ENCODE data around the gene IGSF11. TPM values are rescaled to one million over a fixed set of nuclear protein-coding genes. Genes with fewer than 3 reads are reported as not detected.

The IGSF11 gene
- total RNA-seq, 1 donor from 2014 or later: 0.39 TPM

DNA sequence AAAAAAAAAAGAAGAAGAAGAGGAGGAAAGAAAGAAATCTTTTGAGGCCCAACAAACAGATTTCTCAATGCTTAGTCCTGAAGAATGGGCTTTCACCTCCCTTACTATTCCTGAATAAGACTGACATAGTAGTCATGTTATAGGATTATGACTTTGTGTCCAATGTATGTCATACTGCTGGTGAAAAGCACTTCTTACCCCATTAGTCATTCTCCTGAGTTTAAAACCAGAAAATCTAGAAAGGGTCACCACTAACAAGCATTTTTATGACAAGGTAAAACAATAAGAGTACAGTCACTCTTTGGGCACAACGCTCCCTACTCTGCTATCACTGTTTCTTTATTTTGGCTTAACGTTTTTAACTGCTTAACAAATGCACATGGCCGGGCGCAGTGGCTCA, 88.2 kb downstream of the IGSF11 start:
- Histone ChIP-seq H3K9ac (ENCODE audit: low read length) (no peak overlapping the region), H3K4me1 (ENCODE audit: insufficient read depth, low read length) (no peaks in the 10 kb centered on the region), H3K79me2 (ENCODE audit: insufficient read depth, low read length) (no peaks in the 10 kb centered on the region), H3K36me3 (ENCODE audit: insufficient read depth, low read length) (no peaks in the 10 kb centered on the region), H3K4me2 (ENCODE audit: low read length) (no peak overlapping the region), H3K9me3 (ENCODE audit: insufficient read depth, low read depth, low read length) (no peaks in the 10 kb centered on the region), H3K4me3 (ENCODE audit: insufficient read depth, low read depth, low read length) (no peak overlapping the region), H2AFZ (ENCODE audit: low read depth, low read length) (no peak overlapping the region), H3K27me3 (ENCODE audit: insufficient read depth, low read length) (no peaks in the 10 kb centered on the region), H3K27ac (ENCODE audit: low read depth, low read length) (no peak overlapping the region), H4K20me1 (ENCODE audit: insufficient read depth, low read length) (no peaks in the 10 kb centered on the region)
- Mint-ChIP-seq H3K27me3 (ENCODE audit: low read depth, unreplicated experiment) (no peaks in the 10 kb centered on the region), H3K4me3 (ENCODE audit: unreplicated experiment) (no peak overlapping the region), H3K27ac (ENCODE audit: unreplicated experiment) (no peak overlapping the region), H3K9me3 (ENCODE audit: unreplicated experiment) (no peaks in the 10 kb centered on the region), H3K4me1 (ENCODE audit: low read depth, unreplicated experiment) (peaks cover 13% of the 10 kb centered on the region), H3K36me3 (ENCODE audit: low read depth, unreplicated experiment) (no peaks in the 10 kb centered on the region)
- no peak for TF ChIP-seq EZH2 (IDR thresholded peaks at IDR 0.05; ENCODE audit: insufficient read depth, low read length)
- TF ChIP-seq, protein P1, sequence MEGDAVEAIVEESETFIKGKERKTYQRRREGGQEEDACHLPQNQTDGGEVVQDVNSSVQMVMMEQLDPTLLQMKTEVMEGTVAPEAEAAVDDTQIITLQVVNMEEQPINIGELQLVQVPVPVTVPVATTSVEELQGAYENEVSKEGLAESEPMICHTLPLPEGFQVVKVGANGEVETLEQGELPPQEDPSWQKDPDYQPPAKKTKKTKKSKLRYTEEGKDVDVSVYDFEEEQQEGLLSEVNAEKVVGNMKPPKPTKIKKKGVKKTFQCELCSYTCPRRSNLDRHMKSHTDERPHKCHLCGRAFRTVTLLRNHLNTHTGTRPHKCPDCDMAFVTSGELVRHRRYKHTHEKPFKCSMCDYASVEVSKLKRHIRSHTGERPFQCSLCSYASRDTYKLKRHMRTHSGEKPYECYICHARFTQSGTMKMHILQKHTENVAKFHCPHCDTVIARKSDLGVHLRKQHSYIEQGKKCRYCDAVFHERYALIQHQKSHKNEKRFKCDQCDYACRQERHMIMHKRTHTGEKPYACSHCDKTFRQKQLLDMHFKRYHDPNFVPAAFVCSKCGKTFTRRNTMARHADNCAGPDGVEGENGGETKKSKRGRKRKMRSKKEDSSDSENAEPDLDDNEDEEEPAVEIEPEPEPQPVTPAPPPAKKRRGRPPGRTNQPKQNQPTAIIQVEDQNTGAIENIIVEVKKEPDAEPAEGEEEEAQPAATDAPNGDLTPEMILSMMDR (IDR thresholded peaks at IDR 0.05; ENCODE audit: insufficient read depth, low read depth, low read length): no peak
- DNase-seq (ENCODE audit: low read depth): no peak
- FAIRE-seq: no peak

GRCh38 chr3:118945834-118946233, 88.8 kb downstream of the IGSF11 start:
- Histone ChIP-seq H3K27ac (ENCODE audit: low read depth, low read length) (no peak overlapping the region), H3K4me1 (ENCODE audit: insufficient read depth, low read length) (no peaks in the 10 kb centered on the region), H2AFZ (ENCODE audit: low read depth, low read length) (no peak overlapping the region), H3K4me3 (ENCODE audit: insufficient read depth, low read depth, low read length) (no peak overlapping the region), H3K9ac (ENCODE audit: low read length) (no peak overlapping the region), H4K20me1 (ENCODE audit: insufficient read depth, low read length) (no peaks in the 10 kb centered on the region), H3K27me3 (ENCODE audit: insufficient read depth, low read length) (no peaks in the 10 kb centered on the region), H3K4me2 (ENCODE audit: low read length) (no peak overlapping the region), H3K79me2 (ENCODE audit: insufficient read depth, low read length) (no peaks in the 10 kb centered on the region), H3K36me3 (ENCODE audit: insufficient read depth, low read length) (no peaks in the 10 kb centered on the region), H3K9me3 (ENCODE audit: insufficient read depth, low read depth, low read length) (no peaks in the 10 kb centered on the region)
- Mint-ChIP-seq H3K27ac (ENCODE audit: unreplicated experiment) (no peak overlapping the region), H3K9me3 (ENCODE audit: unreplicated experiment) (no peaks in the 10 kb centered on the region), H3K36me3 (ENCODE audit: low read depth, unreplicated experiment) (no peaks in the 10 kb centered on the region), H3K4me1 (ENCODE audit: low read depth, unreplicated experiment) (peaks cover 10% of the 10 kb centered on the region), H3K4me3 (ENCODE audit: unreplicated experiment) (no peak overlapping the region), H3K27me3 (ENCODE audit: low read depth, unreplicated experiment) (no peaks in the 10 kb centered on the region)
- DNase-seq (ENCODE audit: low read depth): no peak
- no peak for TF ChIP-seq EZH2 (IDR thresholded peaks at IDR 0.05; ENCODE audit: insufficient read depth, low read length)
- TF ChIP-seq, protein P1 (IDR thresholded peaks at IDR 0.05; ENCODE audit: insufficient read depth, low read depth, low read length): no peak
- FAIRE-seq: no peak

GRCh38 chr3:118943597-118943996, 91.0 kb downstream of the IGSF11 start:
- TF ChIP-seq, protein P1 (IDR thresholded peaks at IDR 0.05; ENCODE audit: insufficient read depth, low read depth, low read length): no peak
- no peak for TF ChIP-seq EZH2 (IDR thresholded peaks at IDR 0.05; ENCODE audit: insufficient read depth, low read length)
- Mint-ChIP-seq H3K4me3 (ENCODE audit: unreplicated experiment) (no peak overlapping the region), H3K9me3 (ENCODE audit: unreplicated experiment) (no peaks in the 10 kb centered on the region), H3K36me3 (ENCODE audit: low read depth, unreplicated experiment) (no peaks in the 10 kb centered on the region), H3K27ac (ENCODE audit: unreplicated experiment) (no peak overlapping the region), H3K4me1 (ENCODE audit: low read depth, unreplicated experiment) (peaks cover 5% of the 10 kb centered on the region), H3K27me3 (ENCODE audit: low read depth, unreplicated experiment) (no peaks in the 10 kb centered on the region)
- H3K9me3 ChIP-seq (ENCODE audit: insufficient read depth, low read depth, low read length): no peaks in the 10 kb centered on the region
- FAIRE-seq (peak; percentile 34), DNase-seq (ENCODE audit: low read depth) (no peak)
- no peaks in the 10 kb centered on the region for H3K36me3 ChIP-seq (ENCODE audit: insufficient read depth, low read length)
- H4K20me1 ChIP-seq (ENCODE audit: insufficient read depth, low read length): no peaks in the 10 kb centered on the region
- H3K79me2 ChIP-seq (ENCODE audit: insufficient read depth, low read length): no peaks in the 10 kb centered on the region
- no peak overlapping the region for H2AFZ ChIP-seq (ENCODE audit: low read depth, low read length)
- H3K27ac ChIP-seq (ENCODE audit: low read depth, low read length): no peak overlapping the region
- no peaks in the 10 kb centered on the region for H3K27me3 ChIP-seq (ENCODE audit: insufficient read depth, low read length)
- H3K4me3 ChIP-seq (ENCODE audit: insufficient read depth, low read depth, low read length): no peak overlapping the region
- no peak overlapping the region for H3K4me2 ChIP-seq (ENCODE audit: low read length)
- H3K4me1 ChIP-seq (ENCODE audit: insufficient read depth, low read length): no peaks in the 10 kb centered on the region
- H3K9ac ChIP-seq (ENCODE audit: low read length): no peak overlapping the region
